OCI-LY3 (cell line): ENCODE data around the gene ZCCHC2.

Experiments
- EZH2phosphoT487 ChIP-seq: fragments of 200-600 bp; shearing (Covaris generic); IDR thresholded peaks from 2 replicates; pipeline ENCODE4 v1.6.1; 2018; ENCODE audit warnings: antibody characterized with exemption, mixed run types, low read depth
- TF ChIP-seq, protein P1 (sequence below): fragments of 200-600, 300-600 bp; sonication (generic); IDR thresholded peaks from 2 replicates; pipeline ENCODE4 v1.5.1; 2014; ENCODE audit warnings: antibody characterized with exemption, low read length, low read depth

DNA sequence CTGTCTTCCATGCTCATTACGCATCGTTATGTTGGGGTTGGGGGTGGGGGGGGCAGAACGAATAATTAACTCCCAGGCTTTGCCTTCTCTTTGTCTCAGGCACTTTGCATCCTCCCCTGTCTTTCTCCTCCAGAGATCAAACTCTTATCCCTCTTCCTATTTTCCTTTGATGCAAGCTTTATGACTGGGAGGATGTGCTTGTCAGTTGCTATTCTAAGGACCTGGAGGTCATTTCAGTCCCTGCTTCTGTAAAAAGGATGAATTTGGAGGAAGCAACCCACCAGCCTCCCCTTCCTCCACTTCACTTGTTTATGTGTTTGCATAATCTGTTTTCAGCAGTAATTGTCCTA, 87.5 kb downstream of the ZCCHC2 start:
- TF ChIP-seq, protein P1, sequence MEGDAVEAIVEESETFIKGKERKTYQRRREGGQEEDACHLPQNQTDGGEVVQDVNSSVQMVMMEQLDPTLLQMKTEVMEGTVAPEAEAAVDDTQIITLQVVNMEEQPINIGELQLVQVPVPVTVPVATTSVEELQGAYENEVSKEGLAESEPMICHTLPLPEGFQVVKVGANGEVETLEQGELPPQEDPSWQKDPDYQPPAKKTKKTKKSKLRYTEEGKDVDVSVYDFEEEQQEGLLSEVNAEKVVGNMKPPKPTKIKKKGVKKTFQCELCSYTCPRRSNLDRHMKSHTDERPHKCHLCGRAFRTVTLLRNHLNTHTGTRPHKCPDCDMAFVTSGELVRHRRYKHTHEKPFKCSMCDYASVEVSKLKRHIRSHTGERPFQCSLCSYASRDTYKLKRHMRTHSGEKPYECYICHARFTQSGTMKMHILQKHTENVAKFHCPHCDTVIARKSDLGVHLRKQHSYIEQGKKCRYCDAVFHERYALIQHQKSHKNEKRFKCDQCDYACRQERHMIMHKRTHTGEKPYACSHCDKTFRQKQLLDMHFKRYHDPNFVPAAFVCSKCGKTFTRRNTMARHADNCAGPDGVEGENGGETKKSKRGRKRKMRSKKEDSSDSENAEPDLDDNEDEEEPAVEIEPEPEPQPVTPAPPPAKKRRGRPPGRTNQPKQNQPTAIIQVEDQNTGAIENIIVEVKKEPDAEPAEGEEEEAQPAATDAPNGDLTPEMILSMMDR, result no peak
- TF ChIP-seq EZH2phosphoT487, result no peak
